ENCODE measurements around the gene FAM151A.

FAM151A gene

GRCh38 chr1:54624466-54625464 is 1.4 kb upstream of the FAM151A start:
- no peaks in the 10 kb centered on the region for H3K9me3 ChIP-seq (replicated peaks in 1 of 2; ENCODE audit: control insufficient read depth in 2 of 2, insufficient read depth in 1 of 2, low read depth in 1 of 2, low read length in 2 of 2)
- no peak overlapping the region for H3K4me2 ChIP-seq (ENCODE audit: insufficient read depth, low read length, poor library complexity, severe bottlenecking)
- H3K18ac ChIP-seq (ENCODE audit: low read length), result peak overlapping the region; percentile 33
- no peaks in the 10 kb centered on the region for H3K79me1 ChIP-seq (ENCODE audit: low read depth, low read length)
- peak overlapping the region; percentile 83 for H2AK5ac ChIP-seq (ENCODE audit: low read depth, low read length)
- H2BK12ac ChIP-seq (ENCODE audit: low read length), result no peak overlapping the region
- no peak overlapping the region for H3K23ac ChIP-seq (ENCODE audit: low read depth, low read length, poor library complexity)
- no CpG with 5 or more reads among the region's 8 CpGs for WGBS, 2 donors (ENCODE audit: extremely low coverage in 2 of 2, insufficient read length in 2 of 2, insufficient replicate concordance in 1 of 2)
- no peak overlapping the region for H3K4ac ChIP-seq (ENCODE audit: low read length)
- no peak overlapping the region for H3K9ac ChIP-seq (ENCODE audit: low read depth, low read length, poor library complexity)
- H3K4me3 ChIP-seq (ENCODE audit: low read length in 2 of 2), result no peak overlapping the region
- H3K27ac ChIP-seq (replicated peaks; ENCODE audit: low read length), result no peak overlapping the region
- H3K27me3 ChIP-seq (ENCODE audit: control insufficient read depth in 3 of 3, insufficient read depth in 3 of 3, low read depth in 1 of 3, low read length in 3 of 3), result peaks cover 0 to 14% (median 0%) of the 10 kb centered on the region in 3 experiments
- peaks cover 0 to 3% of the 10 kb centered on the region in 2 donors for H3K4me1 ChIP-seq (ENCODE audit: control insufficient read depth in 2 of 2, insufficient read depth in 1 of 2, low read depth in 1 of 2, low read length in 2 of 2)
- H4K8ac ChIP-seq (ENCODE audit: low read depth, low read length), result no peak overlapping the region
- H2BK5ac ChIP-seq (ENCODE audit: low read length), result peak overlapping the region; percentile 39
- H3K36me3 ChIP-seq (replicated peaks in 1 of 2; ENCODE audit: control insufficient read depth in 2 of 2, insufficient read depth in 2 of 2, low read length in 2 of 2), result no peaks in the 10 kb centered on the region
- H2BK15ac ChIP-seq (ENCODE audit: low read length), result no peak overlapping the region
- no peak overlapping the region for H4K91ac ChIP-seq (ENCODE audit: low read depth, low read length, poor library complexity)
- H3K14ac ChIP-seq (ENCODE audit: low read length), result no peak overlapping the region
- no peak for DNase-seq (ENCODE audit: low spot score)
- no peak overlapping the region for H2BK120ac ChIP-seq (ENCODE audit: low read depth, low read length)
- H2AFZ ChIP-seq (ENCODE audit: low read length), result no peak overlapping the region

GRCh38 chr1:54619749-54620148 is 3.6 kb downstream of the FAM151A start:
- no peak for DNase-seq (ENCODE audit: low spot score)

GRCh38 chr1:54615531-54616279 is 7.6 kb downstream of the FAM151A start:
- no peak overlapping the region for H3K14ac ChIP-seq (ENCODE audit: low read length)
- H3K36me3 ChIP-seq (replicated peaks in 1 of 2; ENCODE audit: control insufficient read depth in 2 of 2, insufficient read depth in 2 of 2, low read length in 2 of 2), result no peaks in the 10 kb centered on the region
- no peak overlapping the region for H3K4ac ChIP-seq (ENCODE audit: low read length)
- H4K8ac ChIP-seq (ENCODE audit: low read depth, low read length), result no peak overlapping the region
- no peak overlapping the region for H2BK120ac ChIP-seq (ENCODE audit: low read depth, low read length)
- no peak overlapping the region for H2AK5ac ChIP-seq (ENCODE audit: low read depth, low read length)
- peaks cover 0 to 13% of the 10 kb centered on the region in 2 donors for H3K4me1 ChIP-seq (ENCODE audit: control insufficient read depth in 2 of 2, insufficient read depth in 1 of 2, low read depth in 1 of 2, low read length in 2 of 2)
- no peak for DNase-seq (ENCODE audit: low spot score)
- H3K4me2 ChIP-seq (ENCODE audit: insufficient read depth, low read length, poor library complexity, severe bottlenecking), result no peak overlapping the region
- no peak overlapping the region for H3K4me3 ChIP-seq (ENCODE audit: low read length in 2 of 2)
- H3K79me1 ChIP-seq (ENCODE audit: low read depth, low read length), result no peaks in the 10 kb centered on the region
- peaks cover 0 to 4% (median 0%) of the 10 kb centered on the region in 3 experiments for H3K27me3 ChIP-seq (ENCODE audit: control insufficient read depth in 3 of 3, insufficient read depth in 3 of 3, low read depth in 1 of 3, low read length in 3 of 3)
- no peaks in the 10 kb centered on the region for H3K9me3 ChIP-seq (replicated peaks in 1 of 2; ENCODE audit: control insufficient read depth in 2 of 2, insufficient read depth in 1 of 2, low read depth in 1 of 2, low read length in 2 of 2)
- H2BK15ac ChIP-seq (ENCODE audit: low read length), result no peak overlapping the region
- no CpG with 5 or more reads among the region's 13 CpGs for WGBS, 2 donors (ENCODE audit: extremely low coverage in 2 of 2, insufficient read length in 2 of 2, insufficient replicate concordance in 1 of 2)
- no peak overlapping the region for H3K27ac ChIP-seq (replicated peaks; ENCODE audit: low read length)
- no peak overlapping the region for H3K23ac ChIP-seq (ENCODE audit: low read depth, low read length, poor library complexity)
- peak overlapping the region; percentile 36 for H3K9ac ChIP-seq (ENCODE audit: low read depth, low read length, poor library complexity)
- H2BK12ac ChIP-seq (ENCODE audit: low read length), result no peak overlapping the region
- H4K91ac ChIP-seq (ENCODE audit: low read depth, low read length, poor library complexity), result no peak overlapping the region
- H3K18ac ChIP-seq (ENCODE audit: low read length), result no peak overlapping the region
- H2AFZ ChIP-seq (ENCODE audit: low read length), result no peak overlapping the region
- no peak overlapping the region for H2BK5ac ChIP-seq (ENCODE audit: low read length)

More at GRCh38 chr1:54619749-54620148, 3.6 kb downstream of the FAM151A start:
- Histone ChIP-seq H3K23ac (ENCODE audit: low read depth, low read length, poor library complexity) (no peak overlapping the region), H2AK5ac (ENCODE audit: low read depth, low read length) (no peak overlapping the region), H2AFZ (ENCODE audit: low read length) (no peak overlapping the region), H3K4me1 (ENCODE audit: control insufficient read depth in 2 of 2, insufficient read depth in 1 of 2, low read depth in 1 of 2, low read length in 2 of 2) (peaks cover 0 to 10% of the 10 kb centered on the region in 2 donors), H4K8ac (ENCODE audit: low read depth, low read length) (peak overlapping the region; percentile 77), H3K36me3 (replicated peaks in 1 of 2; ENCODE audit: control insufficient read depth in 2 of 2, insufficient read depth in 2 of 2, low read length in 2 of 2) (no peaks in the 10 kb centered on the region), H3K27me3 (ENCODE audit: control insufficient read depth in 3 of 3, insufficient read depth in 3 of 3, low read depth in 1 of 3, low read length in 3 of 3) (peaks cover 0 to 10% (median 0%) of the 10 kb centered on the region in 3 experiments), H3K4me3 (ENCODE audit: low read length in 2 of 2) (no peak overlapping the region), H3K79me1 (ENCODE audit: low read depth, low read length) (no peaks in the 10 kb centered on the region), H3K27ac (replicated peaks; ENCODE audit: low read length) (no peak overlapping the region), H3K4ac (ENCODE audit: low read length) (no peak overlapping the region), H2BK120ac (ENCODE audit: low read depth, low read length) (no peak overlapping the region), H3K14ac (ENCODE audit: low read length) (no peak overlapping the region), H2BK12ac (ENCODE audit: low read length) (no peak overlapping the region), H4K91ac (ENCODE audit: low read depth, low read length, poor library complexity) (no peak overlapping the region), H2BK15ac (ENCODE audit: low read length) (no peak overlapping the region), H2BK5ac (ENCODE audit: low read length) (no peak overlapping the region), H3K9ac (ENCODE audit: low read depth, low read length, poor library complexity) (no peak overlapping the region), H3K4me2 (ENCODE audit: insufficient read depth, low read length, poor library complexity, severe bottlenecking) (no peak overlapping the region), H3K9me3 (replicated peaks in 1 of 2; ENCODE audit: control insufficient read depth in 2 of 2, insufficient read depth in 1 of 2, low read depth in 1 of 2, low read length in 2 of 2) (no peaks in the 10 kb centered on the region), H3K18ac (ENCODE audit: low read length) (no peak overlapping the region)
- WGBS, 2 donors (ENCODE audit: extremely low coverage in 2 of 2, insufficient read length in 2 of 2, insufficient replicate concordance in 1 of 2), result no CpG with 5 or more reads among the region's 8 CpGs

DNA sequence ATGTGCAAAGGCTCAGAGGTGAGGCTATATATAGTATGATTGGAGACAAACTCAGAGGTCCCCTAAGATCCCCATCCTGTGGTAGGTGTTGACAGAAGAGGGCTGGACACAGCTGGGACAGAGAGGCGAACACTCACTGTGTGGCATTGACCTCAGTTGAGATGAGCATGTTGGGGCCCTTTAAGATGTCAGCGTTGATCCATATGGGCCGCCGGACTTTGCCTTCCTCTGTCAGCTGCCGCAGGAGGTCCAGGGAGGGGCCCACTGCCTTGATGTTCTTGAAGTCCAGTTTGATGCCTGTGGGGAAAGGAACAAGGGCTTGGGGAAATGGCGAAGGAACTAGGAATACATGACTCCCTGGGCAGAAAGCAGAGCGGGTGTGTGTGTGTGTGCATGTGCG is 8.8 kb downstream of the FAM151A start:
- no peak overlapping the region for H3K23ac ChIP-seq (ENCODE audit: low read depth, low read length, poor library complexity)
- no peak overlapping the region for H3K14ac ChIP-seq (ENCODE audit: low read length)
- no peak overlapping the region for H3K9ac ChIP-seq (ENCODE audit: low read depth, low read length, poor library complexity)
- no peak overlapping the region for H3K4me2 ChIP-seq (ENCODE audit: insufficient read depth, low read length, poor library complexity, severe bottlenecking)
- no peak overlapping the region for H2BK120ac ChIP-seq (ENCODE audit: low read depth, low read length)
- H2BK15ac ChIP-seq (ENCODE audit: low read length), result no peak overlapping the region
- WGBS, 2 donors (ENCODE audit: extremely low coverage in 2 of 2, insufficient read length in 2 of 2, insufficient replicate concordance in 1 of 2), result no CpG with 5 or more reads among the region's 8 CpGs
- no peaks in the 10 kb centered on the region for H3K79me1 ChIP-seq (ENCODE audit: low read depth, low read length)
- H2BK12ac ChIP-seq (ENCODE audit: low read length), result no peak overlapping the region
- H3K4me3 ChIP-seq (ENCODE audit: low read length in 2 of 2), result no peak overlapping the region
- H2BK5ac ChIP-seq (ENCODE audit: low read length), result no peak overlapping the region
- no peak overlapping the region for H3K4ac ChIP-seq (ENCODE audit: low read length)
- H3K9me3 ChIP-seq (replicated peaks in 1 of 2; ENCODE audit: control insufficient read depth in 2 of 2, insufficient read depth in 1 of 2, low read depth in 1 of 2, low read length in 2 of 2), result no peaks in the 10 kb centered on the region
- H4K91ac ChIP-seq (ENCODE audit: low read depth, low read length, poor library complexity), result no peak overlapping the region
- no peak for DNase-seq (ENCODE audit: low spot score)
- peaks cover 0 to 10% of the 10 kb centered on the region in 2 donors for H3K4me1 ChIP-seq (ENCODE audit: control insufficient read depth in 2 of 2, insufficient read depth in 1 of 2, low read depth in 1 of 2, low read length in 2 of 2)
- no peak overlapping the region for H4K8ac ChIP-seq (ENCODE audit: low read depth, low read length)
- no peaks in the 10 kb centered on the region for H3K36me3 ChIP-seq (replicated peaks in 1 of 2; ENCODE audit: control insufficient read depth in 2 of 2, insufficient read depth in 2 of 2, low read length in 2 of 2)
- H3K18ac ChIP-seq (ENCODE audit: low read length), result no peak overlapping the region
- H2AFZ ChIP-seq (ENCODE audit: low read length), result no peak overlapping the region
- H3K27me3 ChIP-seq (ENCODE audit: control insufficient read depth in 3 of 3, insufficient read depth in 3 of 3, low read depth in 1 of 3, low read length in 3 of 3), result peaks cover 0 to 4% (median 0%) of the 10 kb centered on the region in 3 experiments
- H3K27ac ChIP-seq (replicated peaks; ENCODE audit: low read length), result no peak overlapping the region
- H2AK5ac ChIP-seq (ENCODE audit: low read depth, low read length), result no peak overlapping the region
